PC-9 (cell line): Measurements from ENCODE around the gene UBALD2. TPM values are rescaled to one million over a fixed set of nuclear protein-coding genes. Genes with fewer than 3 reads are reported as not detected.
"Not testable (repeated sequence)": the region's sequence is repeated elsewhere in the genome, so short reads cannot be mapped to it uniquely, and the experiment has no call there.

Source experiments
- BruUV-seq: library from RNA; stranded (reverse); fragments of 400-500 nt; replicated peaks from 2 replicates; lab custom pipeline; 2021; lab: Mats Ljungman, UMichigan
- CTCF ChIA-PET: fragments of 300-600 bp; sonication (Branson Sonifier 250); formaldehyde crosslinking; loops from one replicate; lab custom pipeline; 2022; ENCODE audit warnings: antibody characterized with exemption; lab: Charles Lee
- POLR2A ChIA-PET: fragments of 300-600 bp; sonication (Branson Sonifier 250); formaldehyde crosslinking; loops from one replicate; lab custom pipeline; 2022; ENCODE audit warnings: antibody characterized with exemption; ENCODE audit not compliant: unreplicated experiment; lab: Charles Lee
- DNase-seq, 2 experiments: peaks; one replicate each; pipeline versions ENCODE4 v3.0.0 to v3.0.0-alpha.2; 2015 to 2022; ENCODE audit warnings: mixed read lengths in 1 of 2
- H2AFZ ChIP-seq: fragments of 200-600 bp; sonication (generic); 2 replicates; pipeline ENCODE4 v1.8.1; 2017; ENCODE audit warnings: antibody characterized with exemption
- H3F3A ChIP-seq: fragments of 200-600 bp; sonication (generic); 2 replicates; pipeline ENCODE4 v1.8.1; 2017; ENCODE audit warnings: antibody characterized with exemption, mild to moderate bottlenecking, low read depth; ENCODE audit not compliant: insufficient read depth
- H3K27ac ChIP-seq: fragments of 200-600 bp; sonication (generic); 2 replicates; pipeline ENCODE4 v1.6.1; 2016; ENCODE audit warnings: mixed run types
- H3K27me3 ChIP-seq: fragments of 200-600 bp; sonication (generic); 2 replicates; pipeline ENCODE4 v1.6.1; 2016; ENCODE audit warnings: low read depth, mixed run types; ENCODE audit not compliant: insufficient read depth
- H3K36me3 ChIP-seq: fragments of 200-600 bp; sonication (generic); 2 replicates; pipeline ENCODE4 v1.6.1; 2016; ENCODE audit warnings: low read depth, mixed run types
- H3K4me1 ChIP-seq: fragments of 200-600 bp; sonication (generic); replicated peaks from 2 replicates; pipeline ENCODE4 v1.6.1; 2016; ENCODE audit warnings: mixed run types; ENCODE audit not compliant: insufficient read depth
- H3K4me2 ChIP-seq: fragments of 200-600 bp; sonication (generic); 2 replicates; pipeline ENCODE4 v1.6.1; 2017; ENCODE audit warnings: mixed run types
- H3K4me3 ChIP-seq: fragments of 200-600 bp; sonication (generic); 2 replicates; pipeline ENCODE4 v1.6.1; 2016; ENCODE audit warnings: mixed run types
- H3K79me2 ChIP-seq: fragments of 200-600 bp; sonication (generic); 2 replicates; pipeline ENCODE4 v1.6.1; 2017; ENCODE audit warnings: low read depth, mixed run types
- H3K9me2 ChIP-seq: fragments of 200-600 bp; sonication (generic); 2 replicates; pipeline ENCODE4 v1.8.1; 2017; ENCODE audit warnings: mild to moderate bottlenecking; ENCODE audit not compliant: insufficient read depth
- H3K9me3 ChIP-seq: fragments of 200-600 bp; sonication (generic); 2 replicates; pipeline ENCODE4 v1.8.1; 2016; ENCODE audit warnings: low read depth; ENCODE audit not compliant: insufficient read depth
- H4K20me1 ChIP-seq: fragments of 200-600 bp; sonication (generic); 2 replicates; pipeline ENCODE4 v1.8.1; 2017; ENCODE audit not compliant: insufficient read depth
- EZH2 ChIP-seq: fragments of 200-600 bp; sonication (generic); IDR thresholded peaks from 2 replicates; pipeline ENCODE4 v1.8.0; 2017; ENCODE audit warnings: antibody characterized with exemption, low read depth
- intact Hi-C: fragments of 100-400 bp; cut with micrococcal nuclease; formaldehyde crosslinking; loops from one replicate; pipeline ENCODE4 v1.10.0; 2022; ENCODE audit not compliant: unreplicated experiment
- total RNA-seq: library from RNA; stranded (reverse); gene quantifications from 2 replicates; pipeline ENCODE4 v1.2.3, GENCODE V29; 2021
- TF ChIP-seq, protein P1 (sequence below): fragments of 200-600 bp; sonication (generic); conservative IDR thresholded peaks from 2 replicates; pipeline ENCODE4 v1.6.1; 2017; ENCODE audit warnings: mixed run types, antibody characterized with exemption, mild to moderate bottlenecking, moderate library complexity

Gene UBALD2
- total RNA-seq, 1 experiment from 2014 or later: 134 TPM

GRCh38 chr17:76250141-76250540 lies 15.0 kb upstream of the UBALD2 start:
- ChIA-PET CTCF (interaction anchor here (0.7 kb wide), 1 partner anchor 307 kb away, joined by 3 read pairs; no protein-coding TSS in a partner anchor), POLR2A (interaction anchor here (0.5 kb wide), 1 partner anchor 68 kb away, joined by 15 read pairs; no protein-coding TSS in a partner anchor)
- H3K36me3 ChIP-seq: no peaks in the 10 kb centered on the region
- peak overlapping the region; percentile 98; the same call in 1 of the 2 replicates for H3K27ac ChIP-seq
- H4K20me1 ChIP-seq: no peaks in the 10 kb centered on the region
- no peaks in the 10 kb centered on the region for H3K27me3 ChIP-seq
- no peak for DNase-seq
- intact Hi-C loops: no loop called here
- H3F3A ChIP-seq: peaks cover 44% of the 10 kb centered on the region
- no peak overlapping the region for H2AFZ ChIP-seq
- no peaks in the 10 kb centered on the region for H3K9me3 ChIP-seq
- no TSS peak for BruUV-seq
- H3K4me3 ChIP-seq: no peak overlapping the region
- no peaks in the 10 kb centered on the region for H3K79me2 ChIP-seq
- TF ChIP-seq EZH2: no peak
- TF ChIP-seq, protein P1, sequence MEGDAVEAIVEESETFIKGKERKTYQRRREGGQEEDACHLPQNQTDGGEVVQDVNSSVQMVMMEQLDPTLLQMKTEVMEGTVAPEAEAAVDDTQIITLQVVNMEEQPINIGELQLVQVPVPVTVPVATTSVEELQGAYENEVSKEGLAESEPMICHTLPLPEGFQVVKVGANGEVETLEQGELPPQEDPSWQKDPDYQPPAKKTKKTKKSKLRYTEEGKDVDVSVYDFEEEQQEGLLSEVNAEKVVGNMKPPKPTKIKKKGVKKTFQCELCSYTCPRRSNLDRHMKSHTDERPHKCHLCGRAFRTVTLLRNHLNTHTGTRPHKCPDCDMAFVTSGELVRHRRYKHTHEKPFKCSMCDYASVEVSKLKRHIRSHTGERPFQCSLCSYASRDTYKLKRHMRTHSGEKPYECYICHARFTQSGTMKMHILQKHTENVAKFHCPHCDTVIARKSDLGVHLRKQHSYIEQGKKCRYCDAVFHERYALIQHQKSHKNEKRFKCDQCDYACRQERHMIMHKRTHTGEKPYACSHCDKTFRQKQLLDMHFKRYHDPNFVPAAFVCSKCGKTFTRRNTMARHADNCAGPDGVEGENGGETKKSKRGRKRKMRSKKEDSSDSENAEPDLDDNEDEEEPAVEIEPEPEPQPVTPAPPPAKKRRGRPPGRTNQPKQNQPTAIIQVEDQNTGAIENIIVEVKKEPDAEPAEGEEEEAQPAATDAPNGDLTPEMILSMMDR: no peak
- H3K4me2 ChIP-seq: no peak overlapping the region
- H3K9me2 ChIP-seq: no peaks in the 10 kb centered on the region
- peaks cover 52% of the 10 kb centered on the region for H3K4me1 ChIP-seq

- intact Hi-C loops: loop anchor here (1.0 kb wide), 1 partner anchor 11 kb away; no protein-coding TSS in a partner anchor
- BruUV-seq: TSS peak; percentile 76
- Histone ChIP-seq H3K4me3 (peak overlapping the region; percentile 8; the same call in 1 of the 2 replicates), H3K79me2 (no peaks in the 10 kb centered on the region), H3K4me2 (peak overlapping the region; percentile 61), H4K20me1 (no peaks in the 10 kb centered on the region), H2AFZ (no peak overlapping the region), H3K9me3 (no peaks in the 10 kb centered on the region), H3K9me2 (no peaks in the 10 kb centered on the region), H3K36me3 (no peaks in the 10 kb centered on the region), H3K27me3 (no peaks in the 10 kb centered on the region), H3K27ac (peak overlapping the region; percentile 98), H3K4me1 (peaks cover 43% of the 10 kb centered on the region), H3F3A (peaks cover 44% of the 10 kb centered on the region)
- POLR2A ChIA-PET: interaction anchor here (0.5 to 0.7 kb wide), 5 partner anchors 17 to 566 kb away, joined by 4 to 15 read pairs (median 5); no protein-coding TSS in a partner anchor
- CTCF ChIA-PET: interaction anchor here (0.6 kb wide), 1 partner anchor 206 kb away, joined by 7 read pairs; no protein-coding TSS in a partner anchor
- no peak for TF ChIP-seq EZH2
- TF ChIP-seq, protein P1: no peak
- peak in 1 of 2 experiments; percentile 87 for DNase-seq
Observed at GRCh38 chr17:76251478-76252039, 13.6 kb upstream of the UBALD2 start.

DNA sequence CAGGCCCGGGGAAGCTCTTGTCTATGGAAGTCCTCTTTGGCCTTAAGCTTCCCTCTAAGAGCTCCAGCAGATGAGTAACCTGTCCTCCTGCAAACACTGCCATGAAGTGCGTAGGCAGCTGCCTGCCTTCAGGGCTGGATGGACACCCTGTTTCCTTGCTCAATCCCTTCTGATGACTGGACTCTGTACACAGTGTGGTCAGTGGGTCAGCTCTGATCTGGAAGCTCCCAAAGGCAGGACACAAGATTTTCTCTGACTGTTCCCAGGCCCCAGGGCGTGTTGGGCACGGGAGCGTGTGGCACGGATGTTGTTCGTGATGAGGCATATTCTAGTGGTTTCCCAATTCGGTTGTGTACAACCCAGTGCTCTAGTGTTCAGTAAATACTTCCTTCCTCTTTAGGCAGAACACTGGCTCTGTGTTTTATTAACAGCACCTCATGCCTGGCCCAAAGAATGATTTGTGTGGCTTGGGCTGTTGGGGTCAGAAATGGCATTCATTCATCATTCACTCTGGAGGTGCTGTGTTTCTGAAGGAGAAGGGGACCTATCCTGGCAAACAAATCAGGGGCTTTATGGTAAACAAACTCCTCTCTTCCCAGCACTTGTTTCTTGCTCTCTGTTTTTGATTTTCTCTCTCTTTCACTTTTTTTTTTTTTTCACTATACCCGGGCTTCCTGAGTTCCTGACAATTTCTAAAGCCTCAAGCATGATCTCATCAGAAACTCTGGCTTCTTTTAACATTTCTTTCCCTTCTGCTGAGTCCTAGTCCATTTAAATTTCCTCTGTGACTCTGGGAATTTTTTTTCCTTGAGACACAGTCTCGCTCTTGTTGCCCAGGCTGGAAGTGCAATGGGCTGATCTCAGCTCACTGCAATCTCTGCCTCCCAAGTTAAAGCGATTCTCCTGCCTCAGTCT lies 12.9 kb upstream of the UBALD2 start:
- H3K4me3 ChIP-seq: peak overlapping the region; percentile 35; the same call in 1 of the 2 replicates
- ChIA-PET POLR2A (interaction anchor here (0.5 to 0.6 kb wide), 3 partner anchors 16 to 245 kb away, joined by 5 to 15 read pairs (median 5); no protein-coding TSS in a partner anchor), CTCF (interaction anchor here (0.5 to 0.6 kb wide), 3 partner anchors 12 to 206 kb away, joined by 3 to 7 read pairs (median 6); no protein-coding TSS in a partner anchor)
- peaks cover 40% of the 10 kb centered on the region for H3F3A ChIP-seq
- H3K79me2 ChIP-seq: no peaks in the 10 kb centered on the region
- H3K9me2 ChIP-seq: no peaks in the 10 kb centered on the region
- intact Hi-C loops: loop anchor here (1.0 kb wide), 1 partner anchor 10 kb away; no protein-coding TSS in a partner anchor
- H4K20me1 ChIP-seq: no peaks in the 10 kb centered on the region
- peak overlapping the region; percentile 98 for H3K27ac ChIP-seq
- H3K9me3 ChIP-seq: no peaks in the 10 kb centered on the region
- H3K27me3 ChIP-seq: no peaks in the 10 kb centered on the region
- H3K4me1 ChIP-seq: peaks cover 37% of the 10 kb centered on the region
- BruUV-seq: no TSS peak
- H3K36me3 ChIP-seq: no peaks in the 10 kb centered on the region
- TF ChIP-seq, protein P1: no peak
- TF ChIP-seq EZH2: no peak
- peak; percentile 84 to 99 for DNase-seq
- H3K4me2 ChIP-seq: peak overlapping the region; percentile 71
- no peak overlapping the region for H2AFZ ChIP-seq

GRCh38 chr17:76252967-76253766 lies 12.0 kb upstream of the UBALD2 start:
- H3K27me3 ChIP-seq, DNase-seq, H2AFZ ChIP-seq, BruUV-seq, H3K9me2 ChIP-seq, H4K20me1 ChIP-seq, H3K36me3 ChIP-seq, H3K79me2 ChIP-seq, POLR2A ChIA-PET, H3K9me3 ChIP-seq: not testable (repeated sequence)
- intact Hi-C loops: loop anchor here (1.0 kb wide), 1 partner anchor 9 kb away; no protein-coding TSS in a partner anchor
- CTCF ChIA-PET: interaction anchor here (0.6 kb wide), 1 partner anchor 11 kb away, joined by 3 read pairs; no protein-coding TSS in a partner anchor
- Histone ChIP-seq H3F3A (peaks cover 40% of the 10 kb centered on the region), H3K4me3 (peak overlapping the region; percentile 35; the same call in 1 of the 2 replicates), H3K4me2 (peak overlapping the region; percentile 71), H3K27ac (peak overlapping the region; percentile 98), H3K4me1 (peaks cover 37% of the 10 kb centered on the region)
